K562 (cell line): ENCODE measurements around the gene CPED1. TPM values are rescaled to one million over a fixed set of nuclear protein-coding genes. Genes with fewer than 3 reads are reported as not detected.

ENCODE experiments used
- ATAC-seq: fragments of 200-7000 bp; cut with Tn5 transposase; 3 replicates; pipeline ENCODE4 v1.9.1; 2020; ENCODE audit warnings: moderate library complexity
- BruUV-seq: library from RNA; stranded (reverse); fragments of 400-500 nt; replicated peaks from 2 replicates; lab custom pipeline; 2021; lab: Mats Ljungman, UMichigan
- CTCF ChIA-PET: fragments of 300-600 bp; formaldehyde crosslinking; extraction: SDS; loops from one replicate; lab custom pipeline; 2021; ENCODE audit warnings: low intra/inter-chr PET ratio; lab: Yijun Ruan, JAX
- POLR2A ChIA-PET: fragments of 300-600, 350-650 bp; sonication (Branson Sonifier 250); formaldehyde crosslinking; extraction: SDS; loops from one replicate; lab custom pipeline; 2021; ENCODE audit warnings: antibody characterized with exemption, inconsistent platforms; lab: Yijun Ruan, JAX
- DNase-seq, 4 experiments: peaks; one replicate each; pipeline versions ENCODE4 v3.0.0 to v3.0.0-alpha.2; 2011 to 2018; ENCODE audit warnings: low spot score in 3 of 4, mixed read lengths in 3 of 4; ENCODE audit errors: extremely low read depth in 1 of 4
- FAIRE-seq: peaks from 2 replicates; lab custom pipeline; 2011; peaks lifted over from hg19 to GRCh38; lab: Jason Lieb, UNC
- H2AFZ ChIP-seq: 2 replicates; pipeline ENCODE4 v1.6.0; 2011; ENCODE audit warnings: low read depth, low read length, control low read depth, inconsistent platforms
- H3K27ac ChIP-seq: fragments of 200-600 bp; 3 replicates; pipeline ENCODE4 v1.8.0; 2011; ENCODE audit warnings: low read depth, mild to moderate bottlenecking, control low read depth, inconsistent platforms, low read length, moderate library complexity, mixed read lengths; ENCODE audit errors: extremely low read depth
- H3K27me3 ChIP-seq, 2 experiments: fragments of 300-600 bp in 1 of 2; 2 replicates in 1 of 2; 3 replicates in 1 of 2; pipeline versions ENCODE4 v1.6.0 to v1.8.0; 2011; ENCODE audit warnings: inconsistent platforms in 2 of 2, low read length in 2 of 2, mild to moderate bottlenecking in 1 of 2, mixed read lengths in 1 of 2, moderate library complexity in 1 of 2; ENCODE audit not compliant: control insufficient read depth in 2 of 2, insufficient read depth in 2 of 2
- H3K36me3 ChIP-seq: fragments of 300-600 bp; 3 replicates; pipeline ENCODE4 v1.8.0; 2011; ENCODE audit warnings: mild to moderate bottlenecking, low read length, inconsistent platforms; ENCODE audit not compliant: control insufficient read depth, insufficient read depth
- H3K4me1 ChIP-seq, 2 experiments: fragments of 200-600 bp in 1 of 2; replicated peaks in 1 of 2; 2 replicates in 1 of 2; 3 replicates in 1 of 2; pipeline versions ENCODE4 v1.5.1 to v1.8.0; 2011; ENCODE audit warnings: inconsistent platforms in 2 of 2, low read length in 2 of 2, mild to moderate bottlenecking in 1 of 2, mixed read lengths in 1 of 2, moderate library complexity in 1 of 2; ENCODE audit not compliant: control insufficient read depth in 2 of 2, insufficient read depth in 2 of 2
- H3K4me2 ChIP-seq: 2 replicates; pipeline ENCODE4 v1.6.1; 2011; ENCODE audit warnings: low read length, control low read depth, inconsistent platforms, mixed read lengths; ENCODE audit not compliant: insufficient read depth
- H3K4me3 ChIP-seq: fragments of 200-600 bp; sonication (generic), shearing (Covaris generic); 2 replicates; pipeline ENCODE4 v1.5.1; 2016; ENCODE audit warnings: control low read depth, inconsistent platforms
- H3K79me2 ChIP-seq: fragments of 200-600 bp; 3 replicates; pipeline ENCODE4 v1.8.0; 2011; ENCODE audit warnings: low read length, inconsistent platforms; ENCODE audit not compliant: control insufficient read depth, insufficient read depth
- H3K9ac ChIP-seq, 2 experiments: 2 replicates each; pipeline versions ENCODE4 v1.6.0 to v1.6.1; 2011; ENCODE audit warnings: low read depth in 2 of 2, low read length in 2 of 2, control low read depth in 1 of 2, inconsistent platforms in 1 of 2, mild to moderate bottlenecking in 1 of 2, mixed read lengths in 1 of 2; ENCODE audit not compliant: insufficient read depth in 1 of 2
- H3K9me1 ChIP-seq: one replicate; pipeline ENCODE4 v1.6.0; 2011; ENCODE audit warnings: inconsistent platforms, mild to moderate bottlenecking, low read length, moderate library complexity; ENCODE audit not compliant: control insufficient read depth, insufficient read depth
- H3K9me3 ChIP-seq: replicated peaks from 2 replicates; pipeline ENCODE4 v1.5.1; 2011; ENCODE audit warnings: low read depth, low read length, inconsistent platforms; ENCODE audit not compliant: control insufficient read depth, insufficient read depth
- H4K20me1 ChIP-seq: replicated peaks from 2 replicates; pipeline ENCODE4 v1.6.1; 2011; ENCODE audit warnings: low read length, inconsistent platforms, mixed read lengths; ENCODE audit not compliant: control insufficient read depth, insufficient read depth
- ATF6 ChIP-seq: sonication (generic); formaldehyde crosslinking; IDR thresholded peaks from 2 replicates; pipeline ENCODE4 v1.4.0; 2020; ENCODE audit warnings: mild to moderate bottlenecking, missing genetic modification reagents
- CLOCK ChIP-seq: fragments of 250-450 bp; sonication (Bioruptor Pico); IDR thresholded peaks from 2 replicates; pipeline ENCODE4 v1.4.0; 2020; ENCODE audit warnings: mild to moderate bottlenecking, moderate library complexity, borderline replicate concordance
- DPF2 ChIP-seq: fragments of 450-650 bp; IDR thresholded peaks from 2 replicates; pipeline ENCODE4 v1.6.1; 2016
- FOXJ3 ChIP-seq: sonication (generic); formaldehyde crosslinking; IDR thresholded peaks from 2 replicates; pipeline ENCODE4 v1.4.0; 2020; ENCODE audit warnings: mild to moderate bottlenecking, missing genetic modification reagents
- GTF2E2 ChIP-seq: fragments of 200-800 bp; sonication (Bioruptor generic); IDR thresholded peaks from 2 replicates; pipeline ENCODE4 v1.6.1; 2016; ENCODE audit warnings: missing genetic modification characterization, missing compliant biosample characterization
- HDAC1 ChIP-seq, 2 experiments: fragments of 450-650 bp; IDR thresholded peaks; 2 replicates each; pipeline ENCODE4 v1.6.1; 2016 to 2017; ENCODE audit warnings: inconsistent platforms in 1 of 2, mild to moderate bottlenecking in 1 of 2, moderate library complexity in 1 of 2
- HDAC6 ChIP-seq: IDR thresholded peaks from 2 replicates; pipeline ENCODE4 v1.6.1; 2012; ENCODE audit warnings: low read depth, mild to moderate bottlenecking, control low read depth, inconsistent platforms, low read length, moderate library complexity
- MLLT1 ChIP-seq, 2 experiments: fragments of 450-650 bp; IDR thresholded peaks; 2 replicates each; pipeline ENCODE4 v1.6.1; 2016
- SMARCA4 ChIP-seq: fragments of 450-650 bp; IDR thresholded peaks from 2 replicates; pipeline ENCODE4 v1.6.1; 2016
- SMARCA5 ChIP-seq: fragments of 450-650 bp; IDR thresholded peaks from 2 replicates; pipeline ENCODE4 v1.6.1; 2016
- SRF ChIP-seq, 2 experiments: fragments of 250-450, 450-650 bp in 1 of 2; sonication (Bioruptor Pico) in 1 of 2; sonication (generic) in 1 of 2; formaldehyde crosslinking; IDR thresholded peaks; 2 replicates each; pipeline versions ENCODE4 v1.5.0 to v1.5.1; 2020 to 2022; ENCODE audit warnings: mild to moderate bottlenecking in 1 of 2, missing genetic modification reagents in 1 of 2
- TFAP4 ChIP-seq: sonication (generic); formaldehyde crosslinking; IDR thresholded peaks from 2 replicates; pipeline ENCODE4 v1.8.0; 2022; ENCODE audit warnings: missing genetic modification reagents, mild to moderate bottlenecking, moderate library complexity, borderline replicate concordance
- ZNF445 ChIP-seq: fragments of 250-450 bp; sonication (Bioruptor Pico); IDR thresholded peaks from 2 replicates; pipeline ENCODE4 v1.4.0; 2020; ENCODE audit warnings: low read depth, mild to moderate bottlenecking, moderate library complexity
- WGBS: fragments of 100-300 bp; shearing (Covaris generic); methylation state at CpG from one replicate; pipeline ENCODE4 v1.1.6; 2016; ENCODE audit warnings: low coverage, mixed read lengths; ENCODE audit not compliant: insufficient coverage; ENCODE audit errors: missing lambda C conversion rate; 5-methylcytosine and 5-hydroxymethylcytosine counted together
- in situ Hi-C: fragments of 300-500 bp; cut with MboI; formaldehyde crosslinking; loops from 4 replicates; pipeline ENCODE4 v1.15.0; 2018; ENCODE audit warnings: inconsistent platforms, mixed read lengths
- intact Hi-C: fragments of 100-400 bp; cut with micrococcal nuclease; formaldehyde crosslinking; loops from 2 replicates; pipeline ENCODE4 v1.14.2; 2022
- polyA plus RNA-seq, 8 experiments: library from polyadenylated mRNA; depleted of rRNA in 4 of 8; stranded (reverse) in 5 of 8; unstranded in 3 of 8; fragments of >200 nt; fragmentation: Nextera tagmentation in 2 of 8; fragmentation: Illumina TruSeq in 1 of 8; extraction: Ambion mirVana in 2 of 8; extraction: Trizol in 1 of 8; gene quantifications; 2 replicates each; pipeline versions ENCODE4 v1.2.1 to v1.2.3, GENCODE V29; 2011 to 2014; ENCODE audit warnings: inconsistent platforms in 1 of 8, missing spikeins in 1 of 8
- total RNA-seq, 7 experiments: library from RNA; depleted of rRNA in 6 of 7; stranded (reverse); fragments of >200 nt in 6 of 7; fragmentation: Illumina TruSeq in 2 of 7; extraction: Trizol in 2 of 7; gene quantifications; 2 replicates each; pipeline versions ENCODE4 v1.2.1 to v1.2.3, GENCODE V29; 2011 to 2021; ENCODE audit warnings: low replicate concordance in 1 of 7

The CPED1 gene
- total and polyA plus RNA-seq, 9 of the 15 experiments (the other 6 are each of a cell fraction or from before 2014, with no cell fraction given), result 195 to 393 (median 290) TPM

- TF ChIP-seq CLOCK (no peak), TFAP4 (no peak), GTF2E2 (tag) (no peak)
Measured at GRCh38 chr7:120981117-120981516, 7.4 kb upstream of the CPED1 start (continued).

- Histone ChIP-seq H3K36me3 (no peaks in the 10 kb centered on the region; the same call in 2 of the 3 replicates), H3K27ac (no peak overlapping the region), H4K20me1 (no peaks in the 10 kb centered on the region), H3K9me3 (no peaks in the 10 kb centered on the region), H3K79me2 (no peaks in the 10 kb centered on the region), H3K9me1 (no peaks in the 10 kb centered on the region), H3K27me3 (no peaks in the 10 kb centered on the region), H3K4me3 (no peak overlapping the region), H3K4me2 (no peak overlapping the region), H3K4me1 (peaks cover 7 to 41% of the 10 kb centered on the region in 2 experiments), H2AFZ (peak overlapping the region; percentile 66), H3K9ac (no peak overlapping the region)
- POLR2A ChIA-PET, result interaction anchor here (0.9 kb wide), 1 partner anchor 8 kb away, joined by 4 read pairs; no protein-coding TSS in a partner anchor
- intact Hi-C loops, result loop anchor here (10.0 kb wide), 2 partner anchors 413 to 563 kb away; partner anchors contain the start of gene FAM3C
- CTCF ChIA-PET, result no interaction called here
- BruUV-seq, result no TSS peak
- ATAC-seq (peak; percentile 60), FAIRE-seq (peak; percentile 40), DNase-seq (peak in 1 of 4 experiments; percentile 40)
- 7% methylated on average over 4 of the region's 4 CpGs for WGBS
- in situ Hi-C loops, result no loop called here
- TF ChIP-seq FOXJ3 (CRISPR knock-in tag), result no peak
- TF ChIP-seq SMARCA5, result peak; percentile 65; the same call in 1 of the 2 replicates
- TF ChIP-seq ZNF445 (CRISPR knock-in tag), result no peak
- TF ChIP-seq HDAC1 (IDR thresholded peaks at IDR 0.05), result peak in 1 of 2 experiments; percentile 68; a peak in 1 of 4 replicates
- peak in 1 of 2 experiments; percentile 48; a peak in 1 of 4 replicates for TF ChIP-seq SRF (CRISPR knock-in tag; IDR thresholded peaks at IDR 0.05)
- TF ChIP-seq HDAC6, result no peak
- no peak for TF ChIP-seq ATF6
- peak; percentile 63; the same call in 1 of the 2 replicates for TF ChIP-seq SMARCA4
- peak in 1 of 2 experiments; percentile 51; a peak in 1 of 4 replicates for TF ChIP-seq MLLT1 (IDR thresholded peaks at IDR 0.05)
- TF ChIP-seq DPF2, result peak; percentile 83
Measured at GRCh38 chr7:120981888-120982615, 6.5 kb upstream of the CPED1 start.
